Measurements from ENCODE around the gene MYMK.

The MYMK gene

GRCh38 chr9:133519693-133520092 is 5.1 kb downstream of the MYMK start:
- H3K4me3 ChIP-seq (ENCODE audit: low read depth in 1 of 2, low read length in 2 of 2), result no peak overlapping the region
- H3K4me2 ChIP-seq (ENCODE audit: insufficient read depth, low read length), result no peak overlapping the region
- ATAC-seq (ENCODE audit: insufficient read depth, low read depth) (no peak), DNase-seq (no peak)
- TF ChIP-seq EZH2 (IDR thresholded peaks at IDR 0.05; ENCODE audit: borderline replicate concordance, low read depth, low read length, severe bottlenecking) (no peak), CTCF (IDR thresholded peaks at IDR 0.05; ENCODE audit: borderline replicate concordance, extremely low read depth, low read length, poor library complexity, severe bottlenecking) (no peak)
- no peaks in the 10 kb centered on the region for H3K9me3 ChIP-seq (ENCODE audit: insufficient read depth, low read length, severe bottlenecking)
- no peaks in the 10 kb centered on the region for H3K4me1 ChIP-seq (ENCODE audit: insufficient read depth, low read length)
- H3K9ac ChIP-seq (ENCODE audit: low read depth, low read length), result no peak overlapping the region
- H3K27me3 ChIP-seq (ENCODE audit: insufficient read depth, low read length, poor library complexity), result no peaks in the 10 kb centered on the region
- no peaks in the 10 kb centered on the region for H3K79me2 ChIP-seq (ENCODE audit: insufficient read depth, low read length)
- H3K27ac ChIP-seq (ENCODE audit: low read length), result no peak overlapping the region
- no peaks in the 10 kb centered on the region for H4K20me1 ChIP-seq (ENCODE audit: insufficient read depth, low read length)
- H2AFZ ChIP-seq (ENCODE audit: low read depth, low read length), result no peak overlapping the region
- H3K36me3 ChIP-seq (ENCODE audit: insufficient read depth, low read length), result no peaks in the 10 kb centered on the region

- no peak overlapping the region for H3K4me3 ChIP-seq (ENCODE audit: low read depth in 1 of 2, low read length in 2 of 2)
- no peak overlapping the region for H2AFZ ChIP-seq (ENCODE audit: low read depth, low read length)
- no peak overlapping the region for H3K9ac ChIP-seq (ENCODE audit: low read depth, low read length)
- H3K79me2 ChIP-seq (ENCODE audit: insufficient read depth, low read length), result no peaks in the 10 kb centered on the region
- no peaks in the 10 kb centered on the region for H3K36me3 ChIP-seq (ENCODE audit: insufficient read depth, low read length)
- H3K27me3 ChIP-seq (ENCODE audit: insufficient read depth, low read length, poor library complexity), result no peaks in the 10 kb centered on the region
- no peak overlapping the region for H3K27ac ChIP-seq (ENCODE audit: low read length)
- H4K20me1 ChIP-seq (ENCODE audit: insufficient read depth, low read length), result no peaks in the 10 kb centered on the region
- no peak overlapping the region for H3K4me2 ChIP-seq (ENCODE audit: insufficient read depth, low read length)
- H3K9me3 ChIP-seq (ENCODE audit: insufficient read depth, low read length, severe bottlenecking), result no peaks in the 10 kb centered on the region
- DNase-seq, result no peak
- ATAC-seq (ENCODE audit: insufficient read depth, low read depth), result no peak
- H3K4me1 ChIP-seq (ENCODE audit: insufficient read depth, low read length), result no peaks in the 10 kb centered on the region
- no peak for TF ChIP-seq CTCF (IDR thresholded peaks at IDR 0.05; ENCODE audit: borderline replicate concordance, extremely low read depth, low read length, poor library complexity, severe bottlenecking)
- TF ChIP-seq EZH2 (IDR thresholded peaks at IDR 0.05; ENCODE audit: borderline replicate concordance, low read depth, low read length, severe bottlenecking), result no peak
Measured at GRCh38 chr9:133518706-133519449, 5.9 kb downstream of the MYMK start.

- no peaks in the 10 kb centered on the region for H3K9me3 ChIP-seq (ENCODE audit: insufficient read depth, low read length, severe bottlenecking)
- DNase-seq (no peak), ATAC-seq (ENCODE audit: insufficient read depth, low read depth) (no peak)
- H3K4me2 ChIP-seq (ENCODE audit: insufficient read depth, low read length), result no peak overlapping the region
- H3K4me1 ChIP-seq (ENCODE audit: insufficient read depth, low read length), result no peaks in the 10 kb centered on the region
- H3K27me3 ChIP-seq (ENCODE audit: insufficient read depth, low read length, poor library complexity), result no peaks in the 10 kb centered on the region
- H3K27ac ChIP-seq (ENCODE audit: low read length), result no peak overlapping the region
- no peak overlapping the region for H2AFZ ChIP-seq (ENCODE audit: low read depth, low read length)
- no peaks in the 10 kb centered on the region for H4K20me1 ChIP-seq (ENCODE audit: insufficient read depth, low read length)
- no peak for TF ChIP-seq CTCF (IDR thresholded peaks at IDR 0.05; ENCODE audit: borderline replicate concordance, extremely low read depth, low read length, poor library complexity, severe bottlenecking)
- no peak for TF ChIP-seq EZH2 (IDR thresholded peaks at IDR 0.05; ENCODE audit: borderline replicate concordance, low read depth, low read length, severe bottlenecking)
- H3K36me3 ChIP-seq (ENCODE audit: insufficient read depth, low read length), result no peaks in the 10 kb centered on the region
- H3K9ac ChIP-seq (ENCODE audit: low read depth, low read length), result no peak overlapping the region
- H3K79me2 ChIP-seq (ENCODE audit: insufficient read depth, low read length), result no peaks in the 10 kb centered on the region
- H3K4me3 ChIP-seq (ENCODE audit: low read depth in 1 of 2, low read length in 2 of 2), result no peak overlapping the region
Measured at GRCh38 chr9:133518200-133518599, 6.6 kb downstream of the MYMK start.

Data from DND-41 (cell line).